GM13976 (cell line): ENCODE data around the gene TRPV5.

ENCODE experiments used
- DNase-seq: peaks from one replicate; pipeline ENCODE4 v3.0.0; 2012; ENCODE audit warnings: low spot score
- CTCF ChIP-seq: IDR thresholded peaks from 2 replicates; pipeline ENCODE4 v1.5.1; 2012; ENCODE audit warnings: borderline replicate concordance, mild to moderate bottlenecking; ENCODE audit not compliant: insufficient read depth; ENCODE audit errors: extremely low read depth, missing control alignments, control extremely low read depth
- in situ Hi-C: fragments of 300-500 bp; cut with MboI; formaldehyde crosslinking; loops from one replicate; pipeline ENCODE4 v1.12.0; 2022; ENCODE audit warnings: low sequenced_read_pairs, mixed read lengths, inconsistent platforms; ENCODE audit not compliant: unreplicated experiment

TRPV5 gene

GRCh38 chr7:142956951-142957623, 23.5 kb upstream of the TRPV5 start:
- in situ Hi-C loops = no loop called here

GRCh38 chr7:142954680-142955268, 21.2 kb upstream of the TRPV5 start:
- DNase-seq = no peak
- TF ChIP-seq CTCF = no peak
- in situ Hi-C loops = no loop called here

More at GRCh38 chr7:142956951-142957623, 23.5 kb upstream of the TRPV5 start:
- no peak for DNase-seq
- TF ChIP-seq CTCF = no peak

GRCh38 chr7:142950235-142950634, 16.7 kb upstream of the TRPV5 start:
- DNase-seq = no peak
- in situ Hi-C loops = no loop called here
- TF ChIP-seq CTCF = no peak

- DNase-seq = no peak
- in situ Hi-C loops = no loop called here
- TF ChIP-seq CTCF = no peak
These were observed 15.1 kb upstream of the TRPV5 start for GRCh38 chr7:142948603-142949002.

GRCh38 chr7:142945001-142945400, 11.5 kb upstream of the TRPV5 start:
- DNase-seq = no peak
- in situ Hi-C loops = no loop called here
- TF ChIP-seq CTCF = no peak

GRCh38 chr7:142943706-142944268, 10.2 kb upstream of the TRPV5 start:
- TF ChIP-seq CTCF = no peak
- no peak for DNase-seq
- in situ Hi-C loops = no loop called here
